Fibroblast of lung (primary cell): ENCODE measurements around the gene SPEG. TPM values are rescaled to one million over a fixed set of nuclear protein-coding genes. Genes with fewer than 3 reads are reported as not detected.

ENCODE experiments used
- DNase-seq, 2 donors: peaks; one replicate each; pipeline versions ENCODE4 v3.0.0 to v3.0.0-alpha.2; 2010; ENCODE audit warnings: low read depth in 2 of 2
- H2AFZ ChIP-seq: 2 replicates; pipeline ENCODE4 v1.5.1; 2012; ENCODE audit warnings: low read length, control low read depth, inconsistent platforms
- H3K27ac ChIP-seq: 2 replicates; pipeline ENCODE4 v1.5.1; 2011; ENCODE audit warnings: low read length, control low read depth; ENCODE audit not compliant: insufficient read depth
- H3K27me3 ChIP-seq: 2 replicates; pipeline ENCODE4 v1.5.1; 2011; ENCODE audit warnings: mild to moderate bottlenecking, low read length; ENCODE audit not compliant: control insufficient read depth, insufficient read depth
- H3K36me3 ChIP-seq: 2 replicates; pipeline ENCODE4 v1.5.1; 2011; ENCODE audit warnings: low read length; ENCODE audit not compliant: control insufficient read depth, insufficient read depth
- H3K4me1 ChIP-seq: 2 replicates; pipeline ENCODE4 v1.5.1; 2011; ENCODE audit warnings: low read length; ENCODE audit not compliant: control insufficient read depth, insufficient read depth; ENCODE audit errors: extremely low read depth
- H3K4me2 ChIP-seq: 2 replicates; pipeline ENCODE4 v1.5.1; 2011; ENCODE audit warnings: low read length, control low read depth; ENCODE audit not compliant: insufficient read depth; ENCODE audit errors: extremely low read depth
- H3K4me3 ChIP-seq, 4 experiments: fragments of 200-600 bp in 1 of 4; sonication (generic) in 1 of 4; replicated peaks in 1 of 4; 2 replicates each; pipeline ENCODE4 v1.5.1; 2011 to 2016; ENCODE audit warnings: low read length in 4 of 4, low read depth in 3 of 4, mild to moderate bottlenecking in 3 of 4, control low read depth in 2 of 4, inconsistent platforms in 1 of 4, mixed read lengths in 1 of 4; ENCODE audit not compliant: insufficient read depth in 1 of 4; ENCODE audit errors: control extremely low read depth in 1 of 4
- H3K79me2 ChIP-seq: 2 replicates; pipeline ENCODE4 v1.5.1; 2012; ENCODE audit warnings: mild to moderate bottlenecking, low read length, inconsistent platforms; ENCODE audit not compliant: control insufficient read depth, insufficient read depth
- H3K9ac ChIP-seq: 2 replicates; pipeline ENCODE4 v1.5.1; 2011; ENCODE audit warnings: mild to moderate bottlenecking, low read length, control low read depth; ENCODE audit not compliant: insufficient read depth
- H3K9me3 ChIP-seq: 2 replicates; pipeline ENCODE4 v1.5.1; 2012; ENCODE audit warnings: low read depth, low read length; ENCODE audit not compliant: control insufficient read depth, insufficient read depth
- H4K20me1 ChIP-seq: 2 replicates; pipeline ENCODE4 v1.5.1; 2011; ENCODE audit warnings: low read length; ENCODE audit not compliant: control insufficient read depth, insufficient read depth; ENCODE audit errors: extremely low read depth
- CTCF ChIP-seq, 2 donors: IDR thresholded peaks in 1 of 2; conservative IDR thresholded peaks in 1 of 2; 1 replicate in 1 of 2; 2 replicates in 1 of 2; pipeline ENCODE4 v1.5.1; 2011 to 2012; ENCODE audit warnings: low read length in 2 of 2, control low read depth in 1 of 2, inconsistent platforms in 1 of 2, low read depth in 1 of 2, mild to moderate bottlenecking in 1 of 2
- EZH2 ChIP-seq: IDR thresholded peaks from 2 replicates; pipeline ENCODE4 v1.5.1; 2012; ENCODE audit warnings: low read length, control low read depth, mild to moderate bottlenecking; ENCODE audit errors: missing control alignments
- polyA plus RNA-seq, 2 donors: library from polyadenylated mRNA; depleted of rRNA in 1 of 2; stranded (reverse) in 1 of 2; unstranded in 1 of 2; fragments of >200 nt; gene quantifications; 2 replicates each; pipeline ENCODE4 v1.2.1, GENCODE V29; 2011 to 2012; ENCODE audit warnings: missing spikeins in 1 of 2
- total RNA-seq: library from RNA; depleted of rRNA; stranded (reverse); fragments of >200 nt; gene quantifications from 2 replicates; pipeline ENCODE4 v1.2.1, GENCODE V29; 2014

Gene SPEG
- total and polyA plus RNA-seq, 2 donors (not counting 1 experiment from before 2014, with no cell fraction given), result 9.5 to 20.1 TPM

DNA sequence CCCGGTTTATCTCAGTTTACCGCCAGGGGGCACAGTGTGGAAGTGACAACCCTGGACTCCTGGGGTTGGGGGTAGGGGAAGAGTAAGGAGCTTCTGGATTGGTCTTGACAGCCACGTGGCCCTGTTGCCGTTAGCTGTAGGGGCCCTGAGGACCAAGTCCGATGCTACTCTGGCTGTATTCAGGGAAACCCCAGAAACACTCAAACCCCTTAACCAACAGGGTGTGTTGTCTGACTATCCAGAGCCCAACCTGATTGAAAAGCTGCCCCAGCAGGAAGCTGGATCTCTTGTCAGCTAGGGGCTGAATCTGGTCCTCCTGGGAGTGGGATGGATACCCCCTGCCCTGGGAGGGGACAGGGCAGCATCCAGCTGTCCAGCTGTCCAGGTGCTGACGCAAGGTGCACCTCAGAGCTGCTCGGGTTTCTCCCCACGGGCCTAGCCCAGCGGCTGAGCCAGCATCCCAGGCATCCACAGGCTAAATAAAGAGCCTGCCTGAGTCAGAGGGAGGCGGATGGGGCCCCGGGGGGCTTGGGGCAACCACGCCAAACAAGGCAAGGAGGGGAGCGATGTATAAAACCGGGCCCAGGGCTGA, 61.0 kb downstream of the SPEG start:
- no peak overlapping the region for H3K4me2 ChIP-seq
- H3K4me3 ChIP-seq, result no peak overlapping the region
- H2AFZ ChIP-seq, result no peak overlapping the region
- H3K27me3 ChIP-seq, result peaks cover 17% of the 10 kb centered on the region
- DNase-seq, result peak; percentile 73 to 77
- H3K36me3 ChIP-seq, result no peaks in the 10 kb centered on the region
- peaks cover 9% of the 10 kb centered on the region for H3K4me1 ChIP-seq
- H3K9ac ChIP-seq, result no peak overlapping the region
- no peak overlapping the region for H3K27ac ChIP-seq
- peak; percentile 60 to 64 for TF ChIP-seq CTCF (conservative IDR thresholded peaks at IDR 0.05 in 1 of 2, IDR thresholded peaks at IDR 0.05 in 1 of 2; ENCODE audit: low read depth in 1 of 2, low read length in 2 of 2)
- TF ChIP-seq EZH2, result no peak
- H4K20me1 ChIP-seq, result no peaks in the 10 kb centered on the region
- no peaks in the 10 kb centered on the region for H3K9me3 ChIP-seq
- peaks cover 6% of the 10 kb centered on the region for H3K79me2 ChIP-seq

DNA sequence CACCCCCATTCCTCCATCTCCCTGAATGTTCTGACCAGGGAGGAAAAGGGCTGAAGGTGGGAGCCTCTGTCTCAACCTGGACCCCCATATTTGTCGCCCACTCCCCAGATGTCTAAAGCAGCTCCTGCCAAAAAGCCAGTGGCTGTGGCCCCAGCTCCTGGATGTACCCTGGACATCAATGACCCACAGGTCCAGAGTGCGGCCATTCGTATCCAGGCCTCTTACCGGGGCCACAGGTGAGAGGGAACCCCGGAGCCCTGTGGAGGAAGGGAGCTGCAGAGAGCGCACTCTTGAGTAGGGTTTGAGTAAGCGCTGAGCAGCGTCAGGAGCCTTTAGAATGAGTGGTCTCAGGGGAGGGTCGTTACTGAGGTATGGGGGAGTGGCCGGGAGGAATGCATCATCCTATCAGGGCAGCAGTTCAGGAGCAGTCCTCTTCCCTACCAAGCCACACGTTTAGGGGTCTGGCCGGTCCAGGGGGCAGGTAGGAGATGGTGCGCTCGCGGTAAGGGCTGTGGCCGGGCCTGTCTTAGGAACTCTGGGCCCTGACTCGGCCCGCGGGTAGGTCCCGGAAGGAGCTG, 61.7 kb downstream of the SPEG start:
- H3K27ac ChIP-seq, result no peak overlapping the region
- H4K20me1 ChIP-seq, result no peaks in the 10 kb centered on the region
- no peak overlapping the region for H3K9ac ChIP-seq
- no peak overlapping the region for H3K4me2 ChIP-seq
- peaks cover 9% of the 10 kb centered on the region for H3K4me1 ChIP-seq
- H3K27me3 ChIP-seq, result peaks cover 17% of the 10 kb centered on the region
- no peak overlapping the region for H2AFZ ChIP-seq
- no peak for DNase-seq
- peaks cover 6% of the 10 kb centered on the region for H3K79me2 ChIP-seq
- H3K36me3 ChIP-seq, result no peaks in the 10 kb centered on the region
- TF ChIP-seq CTCF (conservative IDR thresholded peaks at IDR 0.05 in 1 of 2, IDR thresholded peaks at IDR 0.05 in 1 of 2; ENCODE audit: low read depth in 1 of 2, low read length in 2 of 2) (no peak), EZH2 (no peak)
- H3K9me3 ChIP-seq, result no peaks in the 10 kb centered on the region
- no peak overlapping the region for H3K4me3 ChIP-seq

DNA sequence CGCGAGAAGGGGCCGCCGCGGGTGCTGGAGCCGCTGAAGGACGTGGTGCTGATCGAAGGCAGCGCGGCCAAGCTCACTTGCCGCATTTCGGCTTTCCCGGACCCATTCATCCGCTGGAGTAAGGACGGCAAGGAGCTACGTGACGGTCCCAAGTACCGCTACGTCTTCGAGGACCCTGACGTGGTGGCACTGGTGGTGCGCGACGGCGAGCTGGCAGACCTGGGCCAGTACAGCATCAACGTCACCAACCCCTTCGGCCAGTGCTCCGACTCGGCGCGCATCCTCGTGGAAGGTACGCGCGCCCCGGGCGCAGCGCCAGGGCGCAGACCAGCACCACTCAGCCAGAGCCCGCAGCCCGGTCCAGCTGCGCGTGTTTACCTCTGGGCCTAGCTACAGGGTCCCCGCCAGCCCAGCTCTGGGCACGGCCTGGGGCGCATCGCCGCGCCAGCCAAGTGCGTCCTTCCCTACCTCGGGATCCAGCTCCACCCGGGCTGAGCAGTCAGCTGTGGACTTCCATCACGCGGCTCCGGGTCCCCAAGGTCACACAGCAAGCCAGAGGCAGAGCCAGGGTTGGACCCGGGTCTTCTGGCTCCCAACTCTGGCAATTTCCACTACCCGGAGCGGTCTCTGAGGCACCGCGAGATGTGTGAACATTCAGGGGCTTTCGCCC, 62.3 kb downstream of the SPEG start:
- H3K27me3 ChIP-seq, result peaks cover 17% of the 10 kb centered on the region
- no peak overlapping the region for H3K9ac ChIP-seq
- no peaks in the 10 kb centered on the region for H3K9me3 ChIP-seq
- peaks cover 9% of the 10 kb centered on the region for H3K4me1 ChIP-seq
- peak overlapping the region; percentile 28 for H2AFZ ChIP-seq
- H3K36me3 ChIP-seq, result peaks cover 2% of the 10 kb centered on the region
- peaks cover 6% of the 10 kb centered on the region for H3K79me2 ChIP-seq
- DNase-seq, result peak; percentile 24 to 44
- peak overlapping the region in 2 of 4 experiments; percentile 70 to 90 for H3K4me3 ChIP-seq
- no peaks in the 10 kb centered on the region for H4K20me1 ChIP-seq
- no peak overlapping the region for H3K27ac ChIP-seq
- TF ChIP-seq CTCF (conservative IDR thresholded peaks at IDR 0.05 in 1 of 2, IDR thresholded peaks at IDR 0.05 in 1 of 2; ENCODE audit: low read depth in 1 of 2, low read length in 2 of 2), result no peak
- peak; percentile 84 for TF ChIP-seq EZH2
- peak overlapping the region; percentile 33 for H3K4me2 ChIP-seq
